ENCODE data around the gene POLH.
"Not testable (repeated sequence)": the region's sequence is repeated elsewhere in the genome, so short reads cannot be mapped to it uniquely, and the experiment has no call there.

Gene POLH

GRCh38 chr6:43633002-43633401, 57.0 kb downstream of the POLH start:
- not testable (repeated sequence) for DNase-seq (ENCODE audit: low spot score)

GRCh38 chr6:43634702-43635303, 58.8 kb downstream of the POLH start:
- no peak for DNase-seq (ENCODE audit: low spot score)

- peak; percentile 88 for DNase-seq (ENCODE audit: low spot score)
Observed at GRCh38 chr6:43635387-43636307, 59.7 kb downstream of the POLH start, which contains the start of gene MAD2L1BP. TSS of gene MAD2L1BP (plus strand) at chr6:43635840. CDS start at chr6:43635876, 36 bp downstream.

GRCh38 chr6:43636308-43636659, 60.3 kb downstream of the POLH start:
- peak; percentile 40 for DNase-seq (ENCODE audit: low spot score)

GRCh38 chr6:43639984-43640800, 64.2 kb downstream of the POLH start:
- no peak for DNase-seq (ENCODE audit: low spot score)

GRCh38 chr6:43644940-43645612, 69.1 kb downstream of the POLH start, which contains the start of gene RSPH9:
TSS of gene RSPH9 (plus strand) at chr6:43645036. CDS start at chr6:43645099, 63 bp downstream.
- DNase-seq (ENCODE audit: low spot score), result no peak

- DNase-seq (ENCODE audit: low spot score), result no peak
Observed at GRCh38 chr6:43645613-43645964, 69.6 kb downstream of the POLH start.

- DNase-seq (ENCODE audit: low spot score), result no peak
Observed at GRCh38 chr6:43647613-43648012, 71.6 kb downstream of the POLH start.

GRCh38 chr6:43648248-43648647, 72.3 kb downstream of the POLH start:
- peak; percentile 1 for DNase-seq (ENCODE audit: low spot score)

DNA sequence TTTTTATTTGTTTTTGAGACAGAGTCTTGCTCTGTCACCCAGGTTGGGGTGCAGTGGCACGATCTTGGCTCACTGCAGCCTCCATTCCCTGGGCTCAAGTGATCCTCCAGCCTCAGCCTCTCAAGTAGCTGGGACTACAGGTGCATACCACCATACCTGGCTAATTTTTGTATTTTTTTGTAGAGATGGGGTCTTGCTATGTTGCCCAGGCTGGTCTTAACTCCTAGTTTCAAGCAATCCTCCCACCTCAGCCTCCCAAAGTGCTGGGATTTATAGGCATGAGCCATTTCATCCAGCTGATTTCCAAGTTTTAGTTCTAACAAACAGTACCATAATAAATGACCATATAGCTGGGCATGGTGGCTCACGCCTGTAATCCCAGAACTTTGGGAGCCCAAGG, 76.8 kb downstream of the POLH start:
- not testable (repeated sequence) for DNase-seq (ENCODE audit: low spot score)

- DNase-seq (ENCODE audit: low spot score), result no peak
Observed at GRCh38 chr6:43657221-43657802, 81.3 kb downstream of the POLH start.

DNA sequence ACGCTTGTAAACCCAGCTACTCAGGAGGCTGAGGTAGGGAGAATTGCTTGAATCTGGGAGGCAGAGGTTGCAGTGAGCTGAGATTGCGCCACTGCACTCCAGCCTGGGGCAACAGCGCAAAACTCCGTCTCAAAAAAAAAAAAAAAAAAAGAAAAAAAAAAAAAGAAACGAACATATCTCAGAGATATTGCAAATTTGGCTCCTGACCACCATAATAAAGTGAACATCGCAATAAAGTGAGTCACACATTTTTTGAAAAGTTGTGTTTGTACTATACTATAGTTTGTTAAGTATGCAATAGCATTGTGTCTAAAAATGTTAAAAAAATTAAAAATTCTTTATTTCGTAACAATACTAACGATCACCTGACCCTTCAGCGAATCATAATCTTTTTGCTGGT, 82.2 kb downstream of the POLH start:
- DNase-seq (ENCODE audit: low spot score), result no peak

GRCh38 chr6:43662948-43663347, 87.0 kb downstream of the POLH start:
- not testable (repeated sequence) for DNase-seq (ENCODE audit: low spot score)

Measured in NAMALWA (cell line).